ENCODE results near the gene GPR179. TPM values are rescaled to one million over a fixed set of nuclear protein-coding genes. Genes with fewer than 3 reads are reported as not detected.

The GPR179 gene
- total RNA-seq, 2 donors from 2014 or later = 0.03 to 0.12 TPM

- H3K9ac ChIP-seq (ENCODE audit: low read depth in 2 of 2, low read length in 2 of 2) = no peak overlapping the region
- no peak for DNase-seq
- H3K27me3 ChIP-seq = no peaks in the 10 kb centered on the region
- no peak overlapping the region for H3K4me3 ChIP-seq
- H3K9me3 ChIP-seq = no peaks in the 10 kb centered on the region
- H3K36me3 ChIP-seq = no peaks in the 10 kb centered on the region
- no peaks in the 10 kb centered on the region for H3K4me1 ChIP-seq
- no peak for TF ChIP-seq CTCF (IDR thresholded peaks at IDR 0.05)
- no peak overlapping the region for H3K27ac ChIP-seq
- intact Hi-C loops (cut with DNase I) = no loop called here
Measured at GRCh38 chr17:38324772-38325171, 19.0 kb downstream of the GPR179 start.

- no peak overlapping the region for H3K9ac ChIP-seq (ENCODE audit: low read depth in 2 of 2, low read length in 2 of 2)
- no peak overlapping the region for H3K4me3 ChIP-seq
- H3K9me3 ChIP-seq = no peaks in the 10 kb centered on the region
- no peaks in the 10 kb centered on the region for H3K27me3 ChIP-seq
- TF ChIP-seq CTCF (IDR thresholded peaks at IDR 0.05) = no peak
- intact Hi-C loops (cut with DNase I) = no loop called here
- DNase-seq = no peak
- H3K27ac ChIP-seq = no peak overlapping the region
- H3K4me1 ChIP-seq = no peaks in the 10 kb centered on the region
- H3K36me3 ChIP-seq = no peaks in the 10 kb centered on the region
Measured at GRCh38 chr17:38324141-38324697, 19.5 kb downstream of the GPR179 start.

GRCh38 chr17:38322897-38323296 is 20.9 kb downstream of the GPR179 start:
- TF ChIP-seq CTCF (IDR thresholded peaks at IDR 0.05) = no peak
- no peaks in the 10 kb centered on the region for H3K27me3 ChIP-seq
- H3K4me1 ChIP-seq = no peaks in the 10 kb centered on the region
- no peaks in the 10 kb centered on the region for H3K36me3 ChIP-seq
- H3K9me3 ChIP-seq = no peaks in the 10 kb centered on the region
- DNase-seq = no peak
- intact Hi-C loops (cut with DNase I) = no loop called here
- no peak overlapping the region for H3K9ac ChIP-seq (ENCODE audit: low read depth in 2 of 2, low read length in 2 of 2)
- H3K4me3 ChIP-seq = no peak overlapping the region
- H3K27ac ChIP-seq = no peak overlapping the region

GRCh38 chr17:38322156-38322779 is 21.5 kb downstream of the GPR179 start:
- no peaks in the 10 kb centered on the region for H3K9me3 ChIP-seq
- no peak overlapping the region for H3K27ac ChIP-seq
- DNase-seq = peak; percentile 60
- no peaks in the 10 kb centered on the region for H3K4me1 ChIP-seq
- no peaks in the 10 kb centered on the region for H3K36me3 ChIP-seq
- peak; percentile 93 for TF ChIP-seq CTCF (IDR thresholded peaks at IDR 0.05)
- no peaks in the 10 kb centered on the region for H3K27me3 ChIP-seq
- intact Hi-C loops (cut with DNase I) = no loop called here
- H3K9ac ChIP-seq (ENCODE audit: low read depth in 2 of 2, low read length in 2 of 2) = no peak overlapping the region
- H3K4me3 ChIP-seq = no peak overlapping the region

GRCh38 chr17:38320482-38320881 is 23.3 kb downstream of the GPR179 start:
- no peak for DNase-seq

More at GRCh38 chr17:38320482-38320881, 23.3 kb downstream of the GPR179 start:
- no peaks in the 10 kb centered on the region for H3K9me3 ChIP-seq
- H3K36me3 ChIP-seq = no peaks in the 10 kb centered on the region
- H3K4me1 ChIP-seq = no peaks in the 10 kb centered on the region
- no peak for TF ChIP-seq CTCF (IDR thresholded peaks at IDR 0.05)
- H3K27me3 ChIP-seq = no peaks in the 10 kb centered on the region
- intact Hi-C loops (cut with DNase I) = no loop called here
- no peak overlapping the region for H3K9ac ChIP-seq (ENCODE audit: low read depth in 2 of 2, low read length in 2 of 2)
- H3K27ac ChIP-seq = no peak overlapping the region
- H3K4me3 ChIP-seq = no peak overlapping the region
